Endothelial cell (in vitro differentiated cells): ENCODE measurements around the gene IQCE. TPM values are rescaled to one million over a fixed set of nuclear protein-coding genes. Genes with fewer than 3 reads are reported as not detected.
"Not testable (repeated sequence)": the region's sequence is repeated elsewhere in the genome, so short reads cannot be mapped to it uniquely, and the experiment has no call there.

Source experiments
- DNase-seq: peaks from one replicate; pipeline ENCODE4 v3.0.0; 2021; ENCODE audit warnings: low spot score
- H3K27ac Mint-ChIP-seq: one replicate; pipeline ENCODE4 v1.8.0; 2021; ENCODE audit warnings: mixed read lengths, inconsistent platforms; ENCODE audit not compliant: unreplicated experiment
- H3K27me3 Mint-ChIP-seq: one replicate; pipeline ENCODE4 v1.8.0; 2021; ENCODE audit warnings: mild to moderate bottlenecking, moderate library complexity, mixed read lengths, inconsistent platforms; ENCODE audit not compliant: unreplicated experiment
- H3K36me3 Mint-ChIP-seq: one replicate; pipeline ENCODE4 v1.8.0; 2021; ENCODE audit warnings: mild to moderate bottlenecking, low read depth, mixed read lengths, inconsistent platforms; ENCODE audit not compliant: unreplicated experiment
- H3K4me1 Mint-ChIP-seq: one replicate; pipeline ENCODE4 v1.8.0; 2021; ENCODE audit warnings: mild to moderate bottlenecking, mixed read lengths, inconsistent platforms; ENCODE audit not compliant: unreplicated experiment
- H3K4me3 Mint-ChIP-seq: one replicate; pipeline ENCODE4 v1.8.0; 2021; ENCODE audit warnings: mild to moderate bottlenecking, mixed read lengths, inconsistent platforms; ENCODE audit not compliant: unreplicated experiment
- H3K9me3 Mint-ChIP-seq: one replicate; pipeline ENCODE4 v1.8.0; 2021; ENCODE audit warnings: mixed read lengths, inconsistent platforms; ENCODE audit not compliant: unreplicated experiment
- CTCF ChIP-seq: fragments of 200-600 bp; sonication (generic); IDR thresholded peaks from one replicate; pipeline ENCODE4 v1.5.0; 2021; ENCODE audit warnings: antibody characterized with exemption; ENCODE audit not compliant: unreplicated experiment
- total RNA-seq: library from RNA; stranded (reverse); fragmentation: NEBNext Ultra II Directional; extraction: Animal tissue kit (Norgen Biotek cat#: 25700); gene quantifications from one replicate; pipeline ENCODE4 v1.2.1, GENCODE V29; 2021; ENCODE audit not compliant: unreplicated experiment

The IQCE gene
- total RNA-seq, 1 donor from 2014 or later: 9.6 TPM

- peaks cover 2% of the 10 kb centered on the region for H3K27me3 Mint-ChIP-seq
- no peak overlapping the region for H3K27ac Mint-ChIP-seq
- H3K9me3 Mint-ChIP-seq: no peaks in the 10 kb centered on the region
- peaks cover 8% of the 10 kb centered on the region for H3K4me1 Mint-ChIP-seq
- no peak overlapping the region for H3K4me3 Mint-ChIP-seq
- DNase-seq: no peak
- H3K36me3 Mint-ChIP-seq: no peaks in the 10 kb centered on the region
- TF ChIP-seq CTCF: no peak
These were observed 47.8 kb downstream of the IQCE start for GRCh38 chr7:2606539-2606936.

GRCh38 chr7:2607122-2607922, 48.5 kb downstream of the IQCE start:
- no peak overlapping the region for H3K27ac Mint-ChIP-seq
- no peaks in the 10 kb centered on the region for H3K9me3 Mint-ChIP-seq
- no peak overlapping the region for H3K4me3 Mint-ChIP-seq

GRCh38 chr7:2607923-2608904, 49.4 kb downstream of the IQCE start:
- no peak for DNase-seq
- no peak overlapping the region for H3K27ac Mint-ChIP-seq

More at GRCh38 chr7:2607122-2607922, 48.5 kb downstream of the IQCE start:
- no peak for TF ChIP-seq CTCF
- no peaks in the 10 kb centered on the region for H3K36me3 Mint-ChIP-seq
- H3K27me3 Mint-ChIP-seq: no peaks in the 10 kb centered on the region
- H3K4me1 Mint-ChIP-seq: peaks cover 8% of the 10 kb centered on the region
- DNase-seq: no peak

GRCh38 chr7:2608921-2609411, 50.2 kb downstream of the IQCE start:
- peaks cover 8% of the 10 kb centered on the region for H3K4me1 Mint-ChIP-seq
- peak; percentile 51 for DNase-seq
- no peaks in the 10 kb centered on the region for H3K27me3 Mint-ChIP-seq
- no peaks in the 10 kb centered on the region for H3K36me3 Mint-ChIP-seq
- TF ChIP-seq CTCF: no peak
- H3K4me3 Mint-ChIP-seq: no peak overlapping the region
- no peaks in the 10 kb centered on the region for H3K9me3 Mint-ChIP-seq
- no peak overlapping the region for H3K27ac Mint-ChIP-seq

More at GRCh38 chr7:2607923-2608904, 49.4 kb downstream of the IQCE start:
- Mint-ChIP-seq H3K4me1 (peaks cover 8% of the 10 kb centered on the region), H3K36me3 (no peaks in the 10 kb centered on the region), H3K27me3 (no peaks in the 10 kb centered on the region), H3K4me3 (no peak overlapping the region), H3K9me3 (no peaks in the 10 kb centered on the region)
- TF ChIP-seq CTCF: no peak

- not testable (repeated sequence) for H3K27ac Mint-ChIP-seq, H3K27me3 Mint-ChIP-seq, DNase-seq, H3K4me3 Mint-ChIP-seq, H3K9me3 Mint-ChIP-seq, H3K36me3 Mint-ChIP-seq, H3K4me1 Mint-ChIP-seq
These were observed 50.9 kb downstream of the IQCE start for GRCh38 chr7:2609646-2610045.
